Left cardiac atrium (tissue), 4 donors: Measurements from ENCODE around the gene WAC. TPM values are rescaled to one million over a fixed set of nuclear protein-coding genes. Genes with fewer than 3 reads are reported as not detected.
"Not testable (repeated sequence)": the region's sequence is repeated elsewhere in the genome, so short reads cannot be mapped to it uniquely, and the experiment has no call there.

Experiments used
- ATAC-seq, 2 donors: fragments of 200-7000 bp; cut with Tn5 transposase; one replicate each; pipeline ENCODE4 v1.9.1; 2020; ENCODE audit warnings: mild to moderate bottlenecking in 2 of 2, moderate library complexity in 2 of 2
- DNase-seq: peaks from one replicate; pipeline ENCODE4 v3.0.0-alpha.2; 2020
- intact Hi-C, 2 donors: fragments of 100-400 bp; cut with DNase I; formaldehyde crosslinking; loops; one replicate each; pipeline versions ENCODE4 v1.14.1 to v1.15.1; 2022 to 2023
- total RNA-seq, 2 donors: library from RNA; stranded (reverse); fragmentation: NEBNext Ultra II Directional; extraction: Animal tissue kit (Norgen Biotek cat#: 25700); gene quantifications; one replicate each; pipeline ENCODE4 v1.2.1, GENCODE V29; 2021
- donor health status: DM: no; HTN: yes; CAD: no.
- donor health status: DM: no; HTN: yes; CAD: no; lungs with severe emphysema.
- donor health status: DM: yes; HTN: yes; CAD: no.
- donor health status: Dilated cardiomyopathy.

WAC gene
- total RNA-seq, 2 donors from 2014 or later, result 86.6 to 98.1 TPM

DNA sequence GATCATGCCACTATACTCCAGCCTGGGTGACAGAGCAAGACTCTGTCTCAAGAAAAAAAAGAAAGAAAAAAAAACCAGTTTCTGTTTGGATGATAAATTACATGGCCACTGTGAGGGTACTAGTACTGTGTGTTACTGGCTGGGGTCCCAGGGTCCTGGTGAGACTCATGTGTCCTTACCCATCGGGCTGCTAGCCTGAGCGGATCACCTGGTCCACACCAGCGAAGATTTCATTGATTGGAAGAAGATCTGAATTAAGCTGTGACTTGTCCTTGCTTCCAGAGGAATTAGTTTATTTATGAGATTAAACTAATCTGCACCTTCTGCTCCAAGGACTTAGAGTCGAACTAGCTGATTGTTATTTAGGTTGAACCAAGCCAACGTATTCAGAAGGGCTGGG, 104.4 kb downstream of the WAC start:
- ATAC-seq (no peak), DNase-seq (no peak)
- intact Hi-C loops, result loop anchor here in 1 of 2 donors (10.0 kb wide), 1 partner anchor 657 kb away; no protein-coding TSS in a partner anchor

DNA sequence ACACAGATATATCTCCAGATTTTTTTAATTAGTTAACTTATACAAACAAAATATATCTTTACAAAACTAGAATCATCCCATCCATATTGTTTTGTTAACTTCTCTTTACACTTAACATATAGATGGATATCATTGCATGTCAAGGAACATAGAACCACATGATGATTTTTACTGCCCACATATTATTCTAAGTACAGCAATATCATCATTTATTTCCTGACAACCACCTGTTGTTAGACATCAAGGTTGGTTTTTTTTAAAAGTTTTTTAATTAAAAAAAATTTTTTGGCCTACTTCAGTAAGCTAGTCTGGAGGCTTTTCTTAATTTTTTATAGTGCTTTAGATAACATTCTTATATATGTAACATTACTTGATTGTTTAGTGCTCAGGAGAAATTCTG, 105.5 kb downstream of the WAC start:
- DNase-seq (no peak), ATAC-seq (no peak)
- intact Hi-C loops, result loop anchor here in 1 of 2 donors (10.0 kb wide), 1 partner anchor 656 kb away; no protein-coding TSS in a partner anchor

DNA sequence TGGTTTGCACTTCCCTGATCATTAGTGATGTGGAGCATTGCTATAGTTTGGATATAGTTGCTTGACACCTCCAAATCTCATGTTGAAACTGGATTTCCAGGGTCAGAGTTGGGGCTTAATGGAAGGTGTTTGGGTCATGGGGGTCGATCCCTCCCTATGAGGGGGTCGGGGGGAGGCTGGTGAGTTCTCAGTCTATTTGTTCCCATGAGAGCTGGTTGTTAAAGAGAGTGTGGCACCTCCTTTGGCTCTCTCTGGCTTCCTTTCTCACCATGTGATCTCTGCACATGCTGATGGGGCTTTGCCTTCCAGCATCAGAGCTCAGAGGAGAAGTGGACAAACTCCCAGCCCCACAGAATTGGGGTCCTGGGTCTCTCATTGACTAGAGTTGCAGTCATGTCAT, 107.6 kb downstream of the WAC start:
- intact Hi-C loops, result no loop called here
- ATAC-seq (no peak), DNase-seq (no peak)

DNA sequence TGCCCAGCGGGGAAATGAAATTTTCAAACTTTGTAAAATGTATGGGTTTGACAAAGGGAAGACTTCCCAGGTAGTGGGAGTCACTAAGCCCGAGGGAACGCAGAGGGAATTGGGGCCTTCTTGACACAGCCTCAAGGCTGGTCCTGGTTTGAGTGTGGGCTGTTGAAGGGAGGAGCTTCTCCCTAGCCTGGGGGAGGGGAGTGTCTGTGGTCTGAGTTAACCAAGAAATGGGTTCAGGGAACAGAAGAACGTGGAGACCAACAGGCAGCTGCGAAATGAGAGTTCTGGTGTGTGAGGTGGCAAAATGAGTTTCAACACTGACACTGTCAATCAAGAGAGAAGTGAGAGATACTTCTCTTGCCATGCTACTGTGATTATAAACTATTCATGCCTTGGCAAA, 111.7 kb downstream of the WAC start:
- intact Hi-C loops, result no loop called here
- no peak for ATAC-seq

DNA sequence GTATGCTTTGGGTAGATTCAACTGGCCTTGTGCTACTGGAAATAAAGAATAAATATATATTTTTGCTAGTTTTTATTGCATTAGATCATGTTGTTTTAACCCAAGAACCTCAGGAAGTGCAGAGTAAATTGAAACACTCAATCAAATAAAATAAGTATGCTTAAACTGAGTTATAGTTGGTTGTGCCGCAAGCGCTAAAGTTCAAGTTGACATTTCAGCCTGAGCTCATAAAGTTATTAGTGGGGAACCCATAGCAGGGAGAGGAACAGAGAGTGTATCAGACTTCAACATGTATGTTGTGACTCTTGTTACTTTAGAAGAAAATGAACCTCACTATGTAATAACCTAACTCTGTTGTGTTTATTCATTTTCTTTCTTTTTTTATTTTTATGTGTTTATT, 119.2 kb downstream of the WAC start:
- intact Hi-C loops, result no loop called here
- DNase-seq (no peak), ATAC-seq (no peak)

More for the DNA sequence above, 111.7 kb downstream of the WAC start:
- DNase-seq, result no peak

DNA sequence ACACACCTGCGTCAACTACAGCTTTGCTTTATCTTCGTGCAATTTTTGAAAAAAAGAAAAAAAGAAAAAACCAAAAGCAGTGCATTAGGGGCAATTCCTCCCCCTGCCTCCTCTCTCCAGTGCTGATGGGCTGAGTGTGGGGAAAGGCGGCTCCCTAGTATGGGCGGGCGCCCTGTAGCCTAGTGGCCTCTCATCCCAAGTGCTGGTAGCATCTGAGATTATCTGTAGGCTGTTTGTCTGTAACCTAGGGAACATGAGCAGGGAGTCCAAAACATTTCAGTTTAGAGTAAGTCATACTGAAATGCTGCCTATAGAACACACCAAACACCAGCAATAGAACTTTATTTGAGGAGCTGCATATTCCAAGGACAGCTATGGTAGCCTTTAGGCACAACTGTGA, 119.8 kb downstream of the WAC start:
- ATAC-seq (no peak), DNase-seq (no peak)
- intact Hi-C loops, result no loop called here

DNA sequence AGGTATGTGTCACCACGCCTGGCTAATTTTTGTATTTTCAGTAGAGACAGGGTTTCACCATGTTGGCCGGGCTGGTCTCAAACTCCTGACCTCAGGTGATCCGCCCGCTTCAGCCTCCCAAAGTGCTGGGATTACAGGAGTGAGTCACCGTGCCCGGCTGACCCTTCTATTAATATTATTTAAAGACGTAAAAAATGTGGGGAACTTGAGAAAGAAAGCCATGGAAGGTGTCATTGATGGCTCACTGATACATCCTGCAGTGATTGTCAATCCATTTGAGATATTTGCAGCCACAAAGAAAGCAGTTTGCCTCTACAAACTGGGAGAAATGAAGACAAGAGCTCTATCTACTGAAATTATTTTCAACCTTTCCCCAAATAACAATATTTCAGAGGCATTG, 125.9 kb downstream of the WAC start:
- intact Hi-C loops, ATAC-seq, DNase-seq: not testable (repeated sequence)

DNA sequence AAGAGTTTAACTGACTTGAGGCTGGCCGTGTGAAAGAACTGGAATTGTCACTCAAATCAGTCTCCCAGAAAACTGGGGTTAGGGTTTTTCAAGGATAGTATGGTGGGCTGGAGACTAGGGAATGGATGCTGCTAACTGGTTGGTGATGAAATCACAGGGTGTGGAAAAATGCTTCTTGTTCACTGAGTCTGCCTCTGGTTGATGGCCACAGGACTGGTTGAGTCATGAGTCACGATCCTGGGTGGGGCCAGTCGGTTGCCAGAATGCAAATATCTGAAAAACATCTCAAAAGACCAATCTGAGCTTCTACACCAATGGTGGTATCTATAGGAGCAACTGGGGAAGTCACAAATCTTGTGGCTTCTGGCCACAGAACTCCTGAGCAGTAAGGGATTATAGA, 128.1 kb downstream of the WAC start:
- ATAC-seq (peak in 1 of 2 donors; percentile 63), DNase-seq (peak; percentile 50)
- intact Hi-C loops, result loop anchor here (5.0 to 10.0 kb wide), 3 partner anchors 471 to 644 kb away; no protein-coding TSS in a partner anchor

DNA sequence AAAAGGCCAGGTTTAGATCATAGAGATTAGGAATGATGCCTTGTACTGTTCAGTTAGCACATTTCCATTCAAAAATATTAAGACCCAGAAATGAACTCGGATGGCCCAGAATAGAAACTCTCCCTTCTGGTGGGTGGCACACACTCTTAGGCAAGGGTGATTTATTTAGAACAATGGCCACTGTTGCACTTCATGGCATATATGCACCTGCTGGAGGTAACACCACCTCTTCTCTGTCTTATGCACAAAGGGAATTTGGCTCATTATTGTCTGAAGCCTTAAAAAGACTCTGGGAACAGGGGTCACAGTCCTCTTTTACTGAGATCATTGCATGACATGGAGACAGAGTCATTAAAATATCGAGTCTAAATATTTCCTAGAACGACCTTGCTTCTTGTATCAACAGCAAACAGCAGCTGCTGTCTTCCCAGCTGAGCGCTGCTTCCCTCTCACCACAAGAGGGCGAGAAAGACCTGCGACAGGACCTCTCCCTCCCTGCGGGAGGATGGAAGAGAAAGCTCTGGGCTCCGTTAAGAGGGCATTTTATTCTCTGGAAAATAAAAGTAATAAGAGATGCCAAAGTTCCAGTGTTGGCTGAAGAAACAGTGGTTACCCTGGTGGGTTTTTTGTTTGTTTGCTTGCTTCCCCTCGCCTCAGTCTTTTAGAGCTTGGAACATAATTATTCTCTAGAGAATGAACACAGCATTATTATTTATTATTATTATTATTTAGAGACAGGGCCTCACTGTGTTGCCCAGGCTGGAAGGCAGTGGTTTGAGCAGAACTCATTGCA, 130.9 kb downstream of the WAC start:
- intact Hi-C loops, result loop anchor here (2.0 to 10.0 kb wide), 5 partner anchors 327 to 641 kb away; no protein-coding TSS in a partner anchor
- ATAC-seq (peak; percentile 86 to 94), DNase-seq (peak; percentile 82)

DNA sequence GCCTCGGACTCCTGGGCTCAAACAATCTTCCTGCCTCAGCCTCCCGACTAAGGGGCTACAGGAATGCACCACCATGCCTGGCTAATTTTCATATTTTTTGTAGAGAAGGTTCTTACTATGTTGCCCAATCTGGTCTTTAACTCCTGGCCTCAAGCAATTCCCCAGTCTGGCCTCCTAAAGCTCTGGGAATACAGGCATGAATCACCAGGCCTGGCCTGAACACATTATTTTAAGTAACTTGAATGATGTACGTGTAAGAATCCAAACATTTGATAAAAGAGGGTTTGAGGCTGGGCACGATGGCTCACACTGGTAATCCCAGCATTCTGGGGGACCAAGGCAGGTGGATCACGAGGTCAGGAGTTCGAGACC, 131.4 kb downstream of the WAC start:
- ATAC-seq, result peak in 1 of 2 donors; percentile 27
- DNase-seq, result no peak
- intact Hi-C loops, result loop anchor here (2.0 to 10.0 kb wide), 4 partner anchors 326 to 640 kb away; no protein-coding TSS in a partner anchor

DNA sequence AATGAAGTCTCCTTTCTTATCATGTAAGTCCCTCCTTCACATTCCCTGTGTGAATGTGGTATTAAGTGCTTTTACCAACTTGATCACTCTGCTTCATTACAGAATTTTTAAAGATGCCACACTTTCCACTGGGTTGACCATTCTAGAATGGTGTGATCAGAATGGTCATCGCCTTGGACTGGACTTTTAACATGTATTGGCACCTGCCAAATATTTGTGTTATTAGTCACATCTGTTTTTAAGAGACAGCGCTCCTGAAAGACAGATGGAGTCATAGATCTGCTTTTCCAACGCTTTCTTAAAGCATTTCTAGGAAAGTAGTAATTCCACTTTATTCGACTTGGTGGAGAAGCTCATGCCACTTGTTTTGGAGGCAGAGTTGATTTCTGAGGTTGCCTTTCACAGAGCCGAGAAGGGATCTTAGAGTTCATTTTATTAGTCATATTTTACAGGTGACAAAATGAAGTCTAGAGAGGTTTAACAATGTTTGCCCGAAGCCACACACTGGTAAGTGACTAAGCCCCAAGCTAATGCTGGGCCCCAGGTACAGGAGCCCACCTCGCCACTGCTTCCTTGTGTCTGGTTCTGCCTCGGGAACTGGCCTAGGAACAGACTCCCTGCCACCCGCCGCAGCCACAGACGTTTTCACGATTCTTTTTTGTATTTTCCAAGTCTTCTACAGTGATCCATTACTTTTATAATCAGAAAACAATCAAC, 134.0 kb downstream of the WAC start:
- DNase-seq (no peak), ATAC-seq (no peak)
- intact Hi-C loops, result loop anchor here in 1 of 2 donors (10.0 kb wide), 1 partner anchor 638 kb away; no protein-coding TSS in a partner anchor

DNA sequence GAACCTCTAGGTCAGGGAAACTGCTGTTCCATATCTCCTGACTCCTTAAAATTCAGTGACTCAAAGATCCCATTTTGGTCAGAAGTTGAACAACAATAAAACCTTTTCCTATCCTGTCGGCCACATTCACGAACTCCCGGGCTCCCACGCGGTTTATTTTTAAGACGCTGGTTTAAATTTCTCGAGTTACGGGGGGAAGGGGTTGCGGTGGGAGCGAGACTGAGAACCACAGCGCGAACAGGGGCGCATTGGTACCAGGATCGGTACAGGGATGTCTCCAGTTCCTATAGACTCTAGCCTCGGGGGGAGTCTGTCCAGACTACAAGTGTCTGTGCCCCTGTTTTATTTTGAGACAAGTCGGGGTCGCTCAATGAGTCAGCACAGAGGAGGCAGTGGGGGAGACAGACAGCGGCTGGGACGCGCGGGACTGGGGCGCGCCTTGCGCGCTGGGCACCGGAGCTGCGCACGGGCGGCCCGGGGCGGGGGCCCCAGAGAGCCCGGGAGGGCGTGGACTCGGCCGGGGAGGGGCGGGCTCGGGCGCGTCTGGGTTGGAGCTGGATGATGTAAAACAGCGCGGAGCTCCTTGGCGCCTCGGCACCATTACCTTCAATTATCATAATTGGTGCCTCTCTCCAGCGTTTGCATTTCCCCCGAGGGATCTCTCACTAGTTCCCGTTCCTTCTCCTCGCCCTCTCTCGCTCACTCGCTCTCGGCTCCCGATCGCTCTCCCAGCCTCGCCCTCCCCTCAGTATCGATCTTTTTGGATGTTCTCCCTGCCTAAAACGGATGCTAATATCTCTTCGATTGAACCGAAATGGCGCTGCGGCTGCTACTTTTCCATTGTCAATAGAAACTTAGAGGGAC, 135.7 kb downstream of the WAC start:
- ATAC-seq (peak; percentile 91 to 97), DNase-seq (peak; percentile 74)
- intact Hi-C loops, result loop anchor here in 1 of 2 donors (10.0 kb wide), 1 partner anchor 636 kb away; no protein-coding TSS in a partner anchor

DNA sequence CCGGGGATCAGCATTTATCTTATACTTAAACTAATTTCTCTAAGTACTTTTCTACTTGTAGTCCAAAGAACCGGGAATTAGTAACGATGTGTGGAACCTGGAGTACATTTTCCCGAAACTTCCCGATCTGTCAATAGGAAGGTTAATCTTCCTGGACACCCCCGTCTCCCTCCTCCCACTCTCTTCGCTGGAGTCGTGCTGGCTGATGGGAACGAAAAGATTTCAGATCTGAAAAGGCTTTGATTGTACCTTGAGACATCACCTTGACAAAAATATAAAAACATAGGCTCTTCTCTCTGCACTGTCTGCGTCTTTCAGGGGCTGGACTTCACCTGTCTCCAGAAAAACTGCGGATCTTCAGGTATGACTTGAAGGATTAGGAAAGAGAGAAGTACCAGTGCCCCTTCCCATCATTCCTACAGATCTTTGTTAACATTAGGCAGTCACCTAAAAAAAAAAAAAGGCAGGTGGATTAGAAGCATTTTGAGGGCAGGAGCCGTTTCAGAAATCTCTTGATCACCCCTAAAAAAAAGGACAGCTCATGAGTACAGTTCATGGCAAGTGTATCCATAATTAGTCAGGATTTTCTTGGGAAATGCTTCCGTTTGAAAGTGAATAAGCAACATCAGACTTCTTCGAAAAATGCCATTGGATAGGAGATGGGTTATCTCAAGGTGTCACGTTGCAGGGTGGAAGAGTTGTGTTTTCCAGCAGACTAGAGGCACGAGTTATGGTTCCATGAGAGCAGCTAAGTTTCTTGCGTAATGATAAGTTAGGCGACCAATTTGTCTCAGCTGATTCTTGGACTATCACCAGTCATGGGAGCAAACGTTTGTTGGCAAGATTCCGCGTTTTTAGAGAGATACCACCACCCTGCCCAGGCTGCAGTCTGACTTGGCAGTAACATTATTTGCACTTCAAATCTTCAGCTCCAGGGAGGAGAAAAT, 136.6 kb downstream of the WAC start:
- ATAC-seq (no peak), DNase-seq (no peak)
- intact Hi-C loops, result loop anchor here in 1 of 2 donors (10.0 kb wide), 1 partner anchor 635 kb away; no protein-coding TSS in a partner anchor

Other genes starting within 250 kb of the WAC start
- gene MPP7, start 230.1 kb upstream of the WAC start, total RNA-seq, result 10 to 100 TPM in 1 of 2 donors, 1 to 10 TPM in 1; 9.7 to 11.0 TPM
- 10 to 100 TPM; 23.7 to 54.8 TPM for gene BAMBI, start 144.4 kb downstream of the WAC start, total RNA-seq